HCT116 (cell line): ENCODE measurements around the gene PROX2. TPM values are rescaled to one million over a fixed set of nuclear protein-coding genes. Genes with fewer than 3 reads are reported as not detected.

Experiments
- ATAC-seq: fragments of 200-7000 bp; cut with Tn5 transposase; 2 replicates; pipeline ENCODE4 v1.9.1; 2020; ENCODE audit warnings: mild to moderate bottlenecking, moderate library complexity
- BruUV-seq: library from RNA; stranded (reverse); fragments of 400-500 nt; replicated peaks from 2 replicates; lab custom pipeline; 2021; lab: Mats Ljungman, UMichigan
- CTCF ChIA-PET: fragments of 300-600 bp; sonication (Branson Sonifier 250); formaldehyde crosslinking; loops from one replicate; lab custom pipeline; 2021; ENCODE audit warnings: antibody characterized with exemption; lab: Charles Lee
- POLR2A ChIA-PET: fragments of 300-600, 350-600 bp; sonication (Branson Sonifier 250); formaldehyde crosslinking; loops from one replicate; lab custom pipeline; 2021; ENCODE audit warnings: antibody characterized with exemption; lab: Charles Lee
- RAD21 ChIA-PET, 2 experiments: fragments of 300-600 bp; sonication (Branson Sonifier 250); formaldehyde crosslinking; loops; one replicate each; lab custom pipeline; 2023; ENCODE audit warnings: low total read pairs in 2 of 2; ENCODE audit not compliant: uncharacterized antibody in 2 of 2, unreplicated experiment in 2 of 2, low non-redundant PET in 1 of 2; lab: Charles Lee
- DNase-seq: peaks from one replicate; pipeline ENCODE4 v3.0.0-alpha.2; 2010; ENCODE audit warnings: low read depth, low spot score
- H2AFZ ChIP-seq: fragments of 200-600 bp; shearing (Covaris generic), sonication (generic); 2 replicates; pipeline ENCODE4 v1.6.1; 2017; ENCODE audit warnings: low read depth, mixed run types, mixed read lengths, antibody characterized with exemption, low read length; ENCODE audit not compliant: poor library complexity, severe bottlenecking
- H3K27ac ChIP-seq: 2 replicates; pipeline ENCODE4 v1.5.1; 2012; ENCODE audit warnings: low read depth, low read length
- H3K27me3 ChIP-seq: fragments of 200-600 bp; sonication (generic); 2 replicates; pipeline ENCODE4 v1.6.1; 2016; ENCODE audit warnings: mixed run types, low read length, mixed read lengths; ENCODE audit not compliant: insufficient read depth
- H3K36me3 ChIP-seq, 2 experiments: fragments of 200-500 bp in 1 of 2; fragments of 200-600 bp in 1 of 2; sonication (Bioruptor generic) in 1 of 2; sonication (generic) in 1 of 2; 2 replicates each; pipeline versions ENCODE4 v1.5.1 to v1.6.1; 2014 to 2016; ENCODE audit warnings: low read length in 2 of 2, inconsistent platforms in 1 of 2, mixed read lengths in 1 of 2, mixed run types in 1 of 2; ENCODE audit not compliant: insufficient read depth in 2 of 2, control insufficient read depth in 1 of 2
- H3K4me1 ChIP-seq, 2 experiments: fragments of 200-600 bp in 1 of 2; sonication (generic) in 1 of 2; 2 replicates each; pipeline versions ENCODE4 v1.5.1 to v1.6.1; 2012 to 2017; ENCODE audit warnings: low read length in 2 of 2, inconsistent platforms in 1 of 2, mild to moderate bottlenecking in 1 of 2, mixed read lengths in 1 of 2, mixed run types in 1 of 2, moderate library complexity in 1 of 2; ENCODE audit not compliant: insufficient read depth in 2 of 2, control insufficient read depth in 1 of 2
- H3K4me2 ChIP-seq: fragments of 200-600 bp; sonication (generic); 2 replicates; pipeline ENCODE4 v1.6.1; 2017; ENCODE audit warnings: mixed run types, low read length, mixed read lengths
- H3K4me3 ChIP-seq, 2 experiments: fragments of 200-600 bp in 1 of 2; sonication (generic) in 1 of 2; replicated peaks in 1 of 2; 2 replicates each; pipeline ENCODE4 v1.5.1; 2011 to 2016; ENCODE audit warnings: low read length in 2 of 2, control low read depth in 1 of 2, low read depth in 1 of 2, mild to moderate bottlenecking in 1 of 2, mixed read lengths in 1 of 2, mixed run types in 1 of 2
- H3K79me2 ChIP-seq: fragments of 200-600 bp; sonication (generic); 2 replicates; pipeline ENCODE4 v1.6.1; 2017; ENCODE audit warnings: mild to moderate bottlenecking, mixed run types, low read length, moderate library complexity, mixed read lengths; ENCODE audit not compliant: insufficient read depth
- H3K9ac ChIP-seq: fragments of 200-600 bp; sonication (generic); 2 replicates; pipeline ENCODE4 v1.6.1; 2016; ENCODE audit warnings: low read length, mixed read lengths
- H3K9me2 ChIP-seq: fragments of 200-600 bp; sonication (generic), shearing (Covaris generic); 2 replicates; pipeline ENCODE4 v1.6.1; 2017; ENCODE audit warnings: mixed run types, mild to moderate bottlenecking, moderate library complexity; ENCODE audit not compliant: insufficient read depth
- H3K9me3 ChIP-seq, 2 experiments: fragments of 200-500 bp in 1 of 2; fragments of 200-600 bp in 1 of 2; sonication (Bioruptor generic) in 1 of 2; sonication (generic) in 1 of 2; 2 replicates each; pipeline ENCODE4 v1.6.1; 2014 to 2017; ENCODE audit warnings: low read length in 2 of 2, mixed read lengths in 2 of 2, inconsistent platforms in 1 of 2, low read depth in 1 of 2, mild to moderate bottlenecking in 1 of 2, mixed run types in 1 of 2, moderate library complexity in 1 of 2; ENCODE audit not compliant: control insufficient read depth in 1 of 2, insufficient read depth in 1 of 2
- H4K20me1 ChIP-seq: fragments of 200-600 bp; sonication (generic), shearing (Covaris generic); 2 replicates; pipeline ENCODE4 v1.6.1; 2017; ENCODE audit warnings: mixed run types, mild to moderate bottlenecking, moderate library complexity; ENCODE audit not compliant: insufficient read depth
- ATF3 ChIP-seq: IDR thresholded peaks from 2 replicates; pipeline ENCODE4 v1.6.1; 2012
- CBX3 ChIP-seq: IDR thresholded peaks from 2 replicates; pipeline ENCODE4 v1.6.1; 2012; ENCODE audit warnings: low read depth
- CTCF ChIP-seq, 3 experiments: fragments of 200-600 bp in 1 of 3; sonication (generic) in 1 of 3; IDR thresholded peaks in 2 of 3; conservative IDR thresholded peaks in 1 of 3; 2 replicates each; pipeline ENCODE4 v1.5.1; 2012 to 2017; ENCODE audit warnings: low read depth in 2 of 3, low read length in 2 of 3, antibody characterized with exemption in 1 of 3, borderline replicate concordance in 1 of 3, control low read depth in 1 of 3, mild to moderate bottlenecking in 1 of 3, mixed read lengths in 1 of 3, mixed run types in 1 of 3, moderate library complexity in 1 of 3; ENCODE audit not compliant: insufficient read depth in 1 of 3
- EGR1 ChIP-seq: IDR thresholded peaks from 2 replicates; pipeline ENCODE4 v1.6.1; 2012; ENCODE audit warnings: low read depth
- ELF1 ChIP-seq: IDR thresholded peaks from 2 replicates; pipeline ENCODE4 v1.6.1; 2012; ENCODE audit warnings: low read depth, borderline replicate concordance
- EZH2phosphoT487 ChIP-seq: fragments of 200-600 bp; IDR thresholded peaks from 2 replicates; pipeline ENCODE4 v1.6.1; 2018; ENCODE audit warnings: antibody characterized with exemption, borderline replicate concordance
- RAD21 ChIP-seq: IDR thresholded peaks from 2 replicates; pipeline ENCODE4 v1.6.1; 2012; ENCODE audit warnings: low read depth, mild to moderate bottlenecking
- REST ChIP-seq: IDR thresholded peaks from 2 replicates; pipeline ENCODE4 v1.6.1; 2012; ENCODE audit warnings: low read depth
- SIN3A ChIP-seq: IDR thresholded peaks from 2 replicates; pipeline ENCODE4 v1.6.1; 2012; ENCODE audit warnings: low read depth
- SP1 ChIP-seq: IDR thresholded peaks from 2 replicates; pipeline ENCODE4 v1.6.1; 2012; ENCODE audit warnings: low read depth
- SRF ChIP-seq: IDR thresholded peaks from 2 replicates; pipeline ENCODE4 v1.6.1; 2012; ENCODE audit warnings: low read depth
- TCF7L2 ChIP-seq: IDR thresholded peaks from 2 replicates; pipeline ENCODE4 v1.7.0; 2011; ENCODE audit warnings: borderline replicate concordance, inconsistent platforms; ENCODE audit not compliant: insufficient read depth, insufficient read length; ENCODE audit errors: extremely low read depth
- YY1 ChIP-seq: IDR thresholded peaks from 2 replicates; pipeline ENCODE4 v1.6.1; 2011; ENCODE audit warnings: low read length, low read depth, moderate library complexity, mild to moderate bottlenecking; ENCODE audit not compliant: insufficient replicate concordance; ENCODE audit errors: extremely low read depth
- ZNF274 ChIP-seq: fragments of 200-500 bp; sonication (Bioruptor generic); IDR thresholded peaks from 2 replicates; pipeline ENCODE4 v1.6.1; 2014; ENCODE audit warnings: mild to moderate bottlenecking, low read depth, low read length, inconsistent platforms
- intact Hi-C: fragments of 100-400 bp; cut with micrococcal nuclease; formaldehyde crosslinking; loops from 2 replicates; pipeline ENCODE4 v1.10.0; 2022
- total RNA-seq: library from RNA; stranded (reverse); gene quantifications from one replicate; pipeline ENCODE4 v1.2.1, GENCODE V29; 2021; ENCODE audit not compliant: unreplicated experiment

PROX2 gene
- total RNA-seq, 1 experiment from 2014 or later: not detected

GRCh38 chr14:74868739-74869138, 7.2 kb downstream of the PROX2 start:
- Histone ChIP-seq H2AFZ (no peak overlapping the region), H3K27me3 (0 out of 2 replicates have a peak, but pooled peaks cover 3% of the 10 kb centered on the region), H3K9me3 (no peaks in the 10 kb centered on the region), H3K4me2 (no peak overlapping the region), H3K27ac (no peak overlapping the region), H3K4me3 (no peak overlapping the region), H3K9me2 (no peaks in the 10 kb centered on the region), H3K9ac (no peak overlapping the region), H3K36me3 (no peaks in the 10 kb centered on the region), H3K4me1 (no peaks in the 10 kb centered on the region), H3K79me2 (no peaks in the 10 kb centered on the region), H4K20me1 (no peaks in the 10 kb centered on the region)
- intact Hi-C loops: no loop called here
- RAD21 ChIA-PET: no interaction called here
- POLR2A ChIA-PET: no interaction called here
- CTCF ChIA-PET: interaction anchor here (1.0 to 1.1 kb wide), 2 partner anchors 8 to 220 kb away, joined by 3 to 4 read pairs; no protein-coding TSS in a partner anchor
- no peak for ATAC-seq
- TF ChIP-seq EGR1 (no peak), RAD21 (no peak), SIN3A (no peak), CBX3 (no peak), REST (no peak), ELF1 (no peak), EZH2phosphoT487 (no peak), ATF3 (no peak), CTCF (IDR thresholded peaks at IDR 0.05 in 2 of 3, conservative IDR thresholded peaks at IDR 0.05 in 1 of 3; ENCODE audit: borderline replicate concordance in 1 of 3, insufficient read depth in 1 of 3, low read depth in 2 of 3, low read length in 2 of 3) (no peak), SRF (no peak), SP1 (no peak), YY1 (no peak), ZNF274 (no peak), TCF7L2 (no peak)
- DNase-seq: no peak
- BruUV-seq: no TSS peak
